Adrenal gland (tissue), 12 donors: ENCODE measurements around the gene FOSL2. TPM values are rescaled to one million over a fixed set of nuclear protein-coding genes. Genes with fewer than 3 reads are reported as not detected.

Experiments
- DNase-seq, 7 donors: peaks; one replicate each; pipeline ENCODE4 v3.0.0-alpha.2; 2019 to 2020
- H3K27ac ChIP-seq, 5 donors: fragments of 200-600 bp; sonication (generic) in 4 of 5; 1 replicate in 3 of 5; 2 replicates in 2 of 5; pipeline versions ENCODE4 v1.5.1 to v1.8.0; 2016 to 2020; ENCODE audit warnings: mild to moderate bottlenecking in 1 of 5
- H3K27me3 ChIP-seq: fragments of 200-600 bp; 2 replicates; pipeline ENCODE4 v1.8.0; 2021
- H3K36me3 ChIP-seq, 2 donors: fragments of 200-600 bp; replicated peaks in 1 of 2; 1 replicate in 1 of 2; 2 replicates in 1 of 2; pipeline versions ENCODE4 v1.5.1 to v1.8.0; 2018 to 2022
- H3K4me1 ChIP-seq, 2 donors: fragments of 200-600 bp; replicated peaks in 1 of 2; 1 replicate in 1 of 2; 2 replicates in 1 of 2; pipeline versions ENCODE4 v1.5.1 to v1.8.0; 2018 to 2021
- H3K4me3 ChIP-seq, 4 donors: fragments of 200-600 bp; sonication (generic) in 3 of 4; one replicate each; pipeline ENCODE4 v1.5.1; 2016 to 2018
- H3K9me3 ChIP-seq, 3 donors: fragments of 200-600 bp; sonication (generic) in 1 of 3; replicated peaks in 1 of 3; 1 replicate in 2 of 3; 2 replicates in 1 of 3; pipeline versions ENCODE4 v1.5.1 to v1.8.0; 2016 to 2021
- POLR2A ChIP-seq, 2 donors: fragments of 450-650 bp; IDR thresholded peaks; one replicate each; pipeline ENCODE4 v1.6.1; 2017; ENCODE audit warnings: antibody characterized with exemption in 2 of 2, mild to moderate bottlenecking in 2 of 2, moderate library complexity in 1 of 2
- WGBS, 4 donors: extraction: QIAGEN DNeasy Blood & Tissue Kit in 2 of 4; methylation state at CpG; one replicate each; pipeline versions ENCODE4 v1.1.5 to v1.1.7; 2013 to 2017; 5-methylcytosine and 5-hydroxymethylcytosine counted together
- intact Hi-C, 2 donors: fragments of 100-400 bp; cut with DNase I; formaldehyde crosslinking; loops; one replicate each; pipeline versions ENCODE4 v1.14.1 to v1.15.0; 2022 to 2023
- polyA plus RNA-seq, 3 donors: library from polyadenylated mRNA; stranded (reverse); fragments of 200-250 nt in 2 of 3; fragments of 350-450 nt in 1 of 3; fragmentation: Illumina TruSeq in 1 of 3; extraction: RNeasy Lipid Tissue Mini Kit (QIAGEN cat#74804) in 1 of 3; gene quantifications; one replicate each; pipeline ENCODE4 v1.2.3, GENCODE V29; 2013 to 2014
- total RNA-seq, 9 donors: library from RNA; depleted of rRNA in 4 of 9; stranded (reverse); fragments of >200 nt in 4 of 9; fragments of 120-200 nt in 1 of 9; fragmentation: NEBNext Ultra II Directional in 1 of 9; extraction: Animal tissue kit (Norgen Biotek cat#: 25700) in 1 of 9; gene quantifications; one replicate each; pipeline versions ENCODE4 v1.1.0 to v1.2.4, GENCODE V29; 2013 to 2023
- TF ChIP-seq, protein P1 (sequence below), 6 experiments: fragments of 450-650 bp in 4 of 6; fragments of 200-600 bp in 2 of 6; sonication (generic) in 1 of 6; IDR thresholded peaks; 1 replicate in 5 of 6; 2 replicates in 1 of 6; pipeline versions ENCODE4 v1.5.1 to v1.8.0; 2016 to 2021; ENCODE audit warnings: antibody characterized with exemption in 6 of 6, mild to moderate bottlenecking in 2 of 6, moderate library complexity in 1 of 6
- donor health status: healthy with polysubstance abuse.
- donor health status: Bipolar disorder and iron deficiency.
- donor health status: DM: yes; HTN: yes; CAD: no.
- donor health status: DM: no; HTN: no; CAD: no.
- donor health status: DM: no; HTN: no; CAD: no.
- donor health status: DM: yes; HTN: yes; CAD: no.

FOSL2 gene
- total and polyA plus RNA-seq, 12 donors = 66.9 to 760 (median 413) TPM

DNA sequence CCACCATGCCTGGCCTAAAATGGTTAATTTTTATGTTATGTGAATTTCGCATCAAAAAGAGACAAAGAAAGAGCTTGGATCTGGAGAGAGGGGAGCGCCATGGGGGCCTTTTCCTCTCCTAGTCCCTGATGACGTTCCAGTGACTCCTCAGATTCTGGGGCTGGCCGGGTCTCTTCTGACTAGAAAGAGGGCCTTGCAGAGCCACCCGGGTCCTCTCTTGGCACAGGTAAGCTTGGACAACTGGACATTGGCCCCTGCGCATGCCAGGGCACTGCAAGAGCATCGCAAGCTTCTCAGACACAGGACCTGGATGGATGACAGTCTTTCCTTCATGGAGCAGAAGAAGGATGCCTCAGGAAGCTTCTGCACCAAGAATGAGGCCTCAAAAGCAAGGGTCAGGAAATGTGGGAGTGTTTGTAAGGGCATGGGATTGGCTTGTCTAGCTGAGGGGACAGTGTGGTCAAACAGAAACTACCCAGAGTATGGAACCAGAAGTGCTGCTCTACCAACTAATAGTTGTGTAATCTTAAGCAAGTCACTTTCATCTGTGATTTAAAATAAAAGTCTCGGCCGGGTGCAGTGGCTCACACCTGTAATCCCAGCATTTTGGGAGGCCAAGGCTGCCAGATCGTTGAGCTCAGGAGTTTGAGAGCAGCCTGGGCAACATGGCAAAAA is 35.2 kb downstream of the FOSL2 start:
- no peak overlapping the region for H3K27ac ChIP-seq
- WGBS, 4 donors = 81 to 91% (median 87%) methylated on average over 8 to 10 of the region's 10 CpGs
- no peaks in the 10 kb centered on the region for H3K9me3 ChIP-seq
- no peak overlapping the region for H3K4me3 ChIP-seq
- H3K4me1 ChIP-seq = peaks cover 11 to 25% of the 10 kb centered on the region in 2 donors
- H3K36me3 ChIP-seq = no peaks in the 10 kb centered on the region
- no peak for DNase-seq
- no peak for TF ChIP-seq POLR2A (IDR thresholded peaks at IDR 0.05)
- TF ChIP-seq, protein P1, sequence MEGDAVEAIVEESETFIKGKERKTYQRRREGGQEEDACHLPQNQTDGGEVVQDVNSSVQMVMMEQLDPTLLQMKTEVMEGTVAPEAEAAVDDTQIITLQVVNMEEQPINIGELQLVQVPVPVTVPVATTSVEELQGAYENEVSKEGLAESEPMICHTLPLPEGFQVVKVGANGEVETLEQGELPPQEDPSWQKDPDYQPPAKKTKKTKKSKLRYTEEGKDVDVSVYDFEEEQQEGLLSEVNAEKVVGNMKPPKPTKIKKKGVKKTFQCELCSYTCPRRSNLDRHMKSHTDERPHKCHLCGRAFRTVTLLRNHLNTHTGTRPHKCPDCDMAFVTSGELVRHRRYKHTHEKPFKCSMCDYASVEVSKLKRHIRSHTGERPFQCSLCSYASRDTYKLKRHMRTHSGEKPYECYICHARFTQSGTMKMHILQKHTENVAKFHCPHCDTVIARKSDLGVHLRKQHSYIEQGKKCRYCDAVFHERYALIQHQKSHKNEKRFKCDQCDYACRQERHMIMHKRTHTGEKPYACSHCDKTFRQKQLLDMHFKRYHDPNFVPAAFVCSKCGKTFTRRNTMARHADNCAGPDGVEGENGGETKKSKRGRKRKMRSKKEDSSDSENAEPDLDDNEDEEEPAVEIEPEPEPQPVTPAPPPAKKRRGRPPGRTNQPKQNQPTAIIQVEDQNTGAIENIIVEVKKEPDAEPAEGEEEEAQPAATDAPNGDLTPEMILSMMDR (IDR thresholded peaks at IDR 0.05) = no peak
- intact Hi-C loops = no loop called here
- H3K27me3 ChIP-seq = no peaks in the 10 kb centered on the region

DNA sequence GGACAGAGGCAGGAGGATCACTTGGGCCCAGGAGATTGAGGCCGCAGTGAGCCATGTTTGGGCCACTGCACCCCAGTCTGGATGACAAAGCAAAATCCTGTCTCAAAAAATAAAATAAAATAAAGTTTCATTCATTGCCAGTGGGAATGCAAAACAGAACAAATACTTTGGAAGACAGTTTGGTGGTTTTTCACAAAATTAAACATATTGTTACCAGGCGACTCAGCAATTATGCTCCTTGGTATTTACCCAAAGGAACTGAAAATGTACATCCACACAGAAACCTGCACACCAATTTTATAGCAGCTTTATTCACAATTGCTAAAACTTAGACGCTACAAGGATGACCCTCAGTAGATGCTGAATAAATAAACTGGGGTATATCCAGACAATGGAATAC is 35.8 kb downstream of the FOSL2 start:
- no peak for DNase-seq
- no peak for TF ChIP-seq POLR2A (IDR thresholded peaks at IDR 0.05)
- TF ChIP-seq, protein P1 (IDR thresholded peaks at IDR 0.05) = no peak
- H3K27me3 ChIP-seq = no peaks in the 10 kb centered on the region
- H3K9me3 ChIP-seq = no peaks in the 10 kb centered on the region
- H3K4me1 ChIP-seq = peaks cover 9 to 21% of the 10 kb centered on the region in 2 donors
- 89 to 95% (median 93%) methylated on average over 3 of the region's 3 CpGs for WGBS, 4 donors
- H3K4me3 ChIP-seq = no peak overlapping the region
- intact Hi-C loops = no loop called here
- no peaks in the 10 kb centered on the region for H3K36me3 ChIP-seq
- H3K27ac ChIP-seq = no peak overlapping the region

DNA sequence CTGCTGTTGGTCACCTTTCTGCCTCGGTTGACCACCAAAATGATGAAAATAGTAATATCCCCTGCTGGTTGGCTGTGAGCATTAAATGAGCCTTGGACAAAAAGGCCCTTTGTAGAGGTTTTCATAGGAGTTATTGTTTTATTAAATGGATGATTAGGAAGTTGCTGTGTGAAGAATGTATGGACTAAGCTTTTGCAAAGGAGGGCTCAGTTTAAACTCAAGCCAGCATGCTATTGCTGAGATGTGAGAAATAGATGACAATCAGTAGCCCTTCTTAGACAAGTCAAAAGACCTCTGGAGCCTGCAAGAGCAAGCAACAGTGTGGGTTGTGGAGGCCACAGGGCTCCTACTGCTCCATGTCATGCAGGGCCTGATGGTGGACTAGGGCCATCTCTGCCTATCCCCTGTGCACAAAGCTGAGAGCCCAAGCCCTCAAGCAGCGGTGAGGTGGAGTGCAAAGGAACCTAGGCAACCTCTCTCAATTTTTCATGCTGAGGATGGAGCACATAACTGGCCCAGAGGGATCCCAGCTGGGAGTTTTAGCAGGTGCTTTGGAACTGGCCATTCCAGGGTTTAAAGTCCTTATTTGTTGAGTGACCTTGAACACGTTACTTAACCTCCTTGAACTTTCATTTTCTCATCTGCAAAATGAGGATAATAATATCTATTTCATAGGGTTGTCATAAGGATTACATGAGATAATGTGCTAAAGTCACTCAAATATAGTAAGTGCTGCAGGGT is 37.1 kb downstream of the FOSL2 start:
- no peak for DNase-seq
- Histone ChIP-seq H3K27me3 (no peaks in the 10 kb centered on the region), H3K36me3 (no peaks in the 10 kb centered on the region), H3K9me3 (no peaks in the 10 kb centered on the region), H3K4me1 (peaks cover 0 to 7% of the 10 kb centered on the region in 2 donors), H3K4me3 (no peak overlapping the region), H3K27ac (no peak overlapping the region)
- no peak for TF ChIP-seq POLR2A (IDR thresholded peaks at IDR 0.05)
- 65 to 78% (median 75%) methylated on average over 3 of the region's 3 CpGs for WGBS, 4 donors
- intact Hi-C loops = no loop called here

DNA sequence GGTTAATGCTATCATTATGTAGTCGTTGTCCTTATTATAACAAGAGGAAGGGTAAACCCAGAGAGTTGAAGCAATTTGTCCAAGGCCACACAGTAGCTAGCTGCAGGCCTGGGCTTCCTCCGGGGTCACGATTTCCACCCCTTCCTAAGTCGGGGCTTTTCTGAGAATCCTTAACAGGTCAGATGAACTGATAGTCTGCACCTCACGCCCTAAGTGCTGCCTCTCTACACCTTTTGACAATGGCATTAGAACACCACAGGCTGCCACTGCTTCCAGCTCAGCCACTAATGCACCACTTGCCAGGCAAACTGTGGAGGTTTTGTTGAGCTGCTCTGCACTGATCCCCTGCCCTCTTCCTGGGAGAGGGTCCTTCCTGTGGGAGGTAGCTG is 37.7 kb downstream of the FOSL2 start:
- Histone ChIP-seq H3K4me1 (peaks cover 0 to 5% of the 10 kb centered on the region in 2 donors), H3K4me3 (no peak overlapping the region), H3K27me3 (no peaks in the 10 kb centered on the region), H3K27ac (no peak overlapping the region), H3K36me3 (no peaks in the 10 kb centered on the region), H3K9me3 (no peaks in the 10 kb centered on the region)
- TF ChIP-seq, protein P1 (IDR thresholded peaks at IDR 0.05) = no peak
- TF ChIP-seq POLR2A (IDR thresholded peaks at IDR 0.05) = no peak
- no peak for DNase-seq
- 69 to 86% (median 78%) methylated on average over 5 of the region's 5 CpGs for WGBS, 4 donors
- intact Hi-C loops = no loop called here
